GM12875 (cell line): Measurements from ENCODE around the gene RASIP1.
A peak's percentile ranks its signal among the peaks of the same experiment; 100 is the strongest.
"Not testable (repeated sequence)": the region's sequence is repeated elsewhere in the genome, so short reads cannot be mapped to it uniquely, and the experiment has no call there.

Experiments
- H3K4me3 ChIP-seq: one replicate; pipeline ENCODE4 v1.5.1; 2011; ENCODE audit warnings: low read depth, low read length, control low read depth
- TF ChIP-seq, protein P1 (sequence below): IDR thresholded peaks from 2 replicates; pipeline ENCODE4 v1.5.1; 2011; ENCODE audit warnings: low read depth, mild to moderate bottlenecking, control low read depth, inconsistent platforms, low read length, moderate library complexity, borderline replicate concordance; ENCODE audit not compliant: insufficient read depth

RASIP1 gene

DNA sequence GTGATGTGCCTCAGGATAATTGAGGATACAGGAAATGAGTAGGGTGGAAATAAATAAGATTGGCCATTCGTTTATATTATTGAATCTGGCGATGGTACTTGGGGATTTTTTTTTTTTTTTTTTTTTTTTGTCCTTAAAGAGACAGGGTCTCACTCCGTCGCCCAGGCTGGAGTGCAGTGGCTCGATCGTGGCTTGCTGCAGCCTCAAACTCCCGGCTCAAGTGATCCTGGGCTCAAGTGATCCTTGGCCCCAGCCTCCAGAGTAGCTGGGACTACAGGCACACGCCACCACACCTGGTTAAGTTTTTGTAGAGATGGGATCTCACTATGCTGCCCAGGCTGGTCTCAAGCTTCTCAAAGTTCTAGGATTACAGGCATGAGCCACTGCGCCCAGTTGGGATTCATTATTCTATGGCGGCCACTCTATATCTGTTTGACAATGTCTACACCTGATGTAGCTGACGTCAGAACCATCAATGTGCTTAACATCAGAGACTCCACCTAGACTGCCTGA is 18.2 kb downstream of the RASIP1 start:
- H3K4me3 ChIP-seq = no peak overlapping the region
- TF ChIP-seq, protein P1, sequence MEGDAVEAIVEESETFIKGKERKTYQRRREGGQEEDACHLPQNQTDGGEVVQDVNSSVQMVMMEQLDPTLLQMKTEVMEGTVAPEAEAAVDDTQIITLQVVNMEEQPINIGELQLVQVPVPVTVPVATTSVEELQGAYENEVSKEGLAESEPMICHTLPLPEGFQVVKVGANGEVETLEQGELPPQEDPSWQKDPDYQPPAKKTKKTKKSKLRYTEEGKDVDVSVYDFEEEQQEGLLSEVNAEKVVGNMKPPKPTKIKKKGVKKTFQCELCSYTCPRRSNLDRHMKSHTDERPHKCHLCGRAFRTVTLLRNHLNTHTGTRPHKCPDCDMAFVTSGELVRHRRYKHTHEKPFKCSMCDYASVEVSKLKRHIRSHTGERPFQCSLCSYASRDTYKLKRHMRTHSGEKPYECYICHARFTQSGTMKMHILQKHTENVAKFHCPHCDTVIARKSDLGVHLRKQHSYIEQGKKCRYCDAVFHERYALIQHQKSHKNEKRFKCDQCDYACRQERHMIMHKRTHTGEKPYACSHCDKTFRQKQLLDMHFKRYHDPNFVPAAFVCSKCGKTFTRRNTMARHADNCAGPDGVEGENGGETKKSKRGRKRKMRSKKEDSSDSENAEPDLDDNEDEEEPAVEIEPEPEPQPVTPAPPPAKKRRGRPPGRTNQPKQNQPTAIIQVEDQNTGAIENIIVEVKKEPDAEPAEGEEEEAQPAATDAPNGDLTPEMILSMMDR = no peak

DNA sequence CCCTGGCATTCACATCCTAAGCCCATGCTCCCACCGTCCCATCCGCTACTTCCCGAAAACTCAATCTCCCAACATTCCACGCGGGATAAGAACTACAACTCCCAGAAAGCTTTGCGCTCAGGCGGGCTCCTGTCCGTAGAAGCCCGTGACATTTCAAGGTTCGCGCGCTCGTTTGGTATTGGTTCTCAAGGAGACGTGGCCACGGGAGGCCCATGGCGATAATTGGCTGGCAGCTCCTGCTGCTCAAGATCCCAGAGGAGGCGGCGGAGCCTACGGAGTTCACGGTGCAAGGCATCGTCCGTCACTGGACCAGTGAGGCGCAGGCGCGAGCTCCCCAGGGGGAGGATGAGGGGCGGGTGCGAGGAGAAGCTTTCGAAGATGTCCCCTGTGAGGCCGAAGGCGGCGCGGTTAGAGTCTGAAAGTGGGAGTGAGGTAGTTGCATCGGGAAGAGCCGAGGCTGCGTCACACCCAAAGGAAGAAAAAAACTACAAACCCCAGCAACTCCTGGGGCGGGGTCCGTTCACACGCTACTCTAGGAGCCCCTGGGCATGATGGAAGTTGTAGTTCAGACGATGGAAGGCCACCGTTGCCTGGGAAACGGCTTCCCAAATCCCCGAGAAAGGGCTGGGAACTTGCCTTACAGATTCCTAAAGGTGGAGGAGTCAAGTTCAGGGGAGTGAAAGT is 19.7 kb downstream of the RASIP1 start:
- H3K4me3 ChIP-seq = peak overlapping the region; percentile 70
- TF ChIP-seq, protein P1 = no peak

DNA sequence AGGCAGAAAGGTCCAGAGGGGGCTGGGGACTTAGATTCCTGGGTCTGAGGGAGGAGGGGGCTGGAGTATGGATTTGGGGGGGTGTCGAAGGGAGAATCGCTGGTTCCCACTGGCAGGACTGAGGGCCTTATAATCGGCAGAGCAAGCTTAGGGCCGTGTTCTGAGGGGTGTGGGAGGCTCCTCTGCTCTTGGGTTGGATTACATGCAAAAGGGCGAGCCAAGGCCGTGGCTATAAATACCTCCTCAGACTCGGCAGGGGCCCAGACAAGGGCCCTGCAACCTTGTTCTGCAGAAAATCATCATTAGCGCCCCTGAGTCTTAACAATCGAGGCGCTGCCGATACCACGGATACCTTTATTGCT is 20.2 kb downstream of the RASIP1 start:
- peak overlapping the region; percentile 44 for H3K4me3 ChIP-seq
- TF ChIP-seq, protein P1 = no peak

DNA sequence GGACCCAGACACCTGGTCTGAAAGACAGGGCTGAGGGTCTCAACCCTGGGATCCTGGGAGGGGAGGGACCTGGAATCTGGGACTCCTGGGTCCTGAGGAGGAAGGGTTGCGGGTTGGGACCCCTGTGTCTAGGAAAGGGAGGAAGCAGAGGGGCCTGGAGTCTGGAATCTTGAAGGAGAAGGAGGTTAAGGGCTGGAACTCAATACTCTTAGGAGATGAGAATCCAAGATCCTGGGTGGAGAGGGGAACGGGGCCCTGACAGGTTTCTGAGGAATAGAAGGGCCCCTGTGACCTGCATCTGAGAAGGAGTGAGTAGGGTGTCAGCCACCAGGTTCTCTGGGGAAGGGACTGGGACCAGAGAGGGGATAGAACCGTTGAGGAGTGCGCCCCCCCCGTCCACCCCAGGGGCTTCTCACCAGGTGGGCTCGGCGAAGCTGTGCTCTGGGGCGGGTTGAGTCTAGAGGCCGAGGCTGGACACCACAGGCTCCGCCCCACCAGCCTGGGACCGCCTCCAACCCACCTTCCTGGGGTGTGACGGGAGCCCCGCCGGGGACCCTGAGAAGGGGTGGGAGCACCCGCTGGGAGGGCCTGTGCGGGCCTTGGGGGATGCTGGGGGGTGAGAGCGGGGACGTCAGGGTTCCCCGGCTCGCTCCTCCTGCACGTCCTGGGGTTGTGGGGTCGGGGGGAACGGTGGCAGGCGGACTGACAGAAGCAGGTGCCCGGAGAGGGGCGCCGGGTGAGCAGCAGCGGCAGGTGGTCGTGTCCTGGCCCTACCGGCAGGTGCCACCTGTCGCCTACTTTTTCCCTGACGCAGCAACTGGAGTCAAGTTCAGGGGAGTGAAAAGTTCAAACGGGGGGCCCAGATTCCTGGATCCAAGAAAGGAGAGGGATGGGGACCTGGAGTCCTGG is 20.9 kb downstream of the RASIP1 start, which contains the start of gene MAMSTR:
TSS of gene MAMSTR (minus strand) at position 463 of the 909 bp plus-strand sequence. CDS start 694 bp downstream, outside the sequence.
- H3K4me3 ChIP-seq = peak within 1 kb of the TSS; percentile 44
- TF ChIP-seq, protein P1 = no peak

DNA sequence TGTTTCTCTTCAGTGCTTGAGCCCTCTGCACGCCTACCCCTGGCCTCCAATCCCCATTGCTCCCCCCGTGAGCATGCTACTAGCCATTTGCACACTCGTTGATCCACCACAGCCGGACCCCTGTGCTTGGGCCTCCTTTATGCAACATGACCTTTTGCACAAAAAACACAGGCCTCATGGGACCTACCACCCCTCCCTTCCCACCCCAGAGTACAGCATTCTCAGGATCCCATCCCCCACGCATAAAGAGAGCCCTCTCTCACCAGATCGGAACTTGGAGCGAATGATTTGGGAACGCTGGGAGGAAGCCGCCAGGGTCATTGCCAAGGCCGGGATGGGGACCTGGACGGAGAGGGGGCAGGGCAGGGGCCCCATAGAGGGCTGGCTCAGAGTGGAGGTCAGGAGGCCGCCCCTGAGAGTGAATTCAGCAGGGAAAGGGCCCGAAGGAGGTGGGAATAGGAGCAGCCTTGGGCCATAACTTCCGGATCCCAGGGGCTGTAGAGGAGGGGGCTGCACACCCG is 21.6 kb downstream of the RASIP1 start:
- no peak overlapping the region for H3K4me3 ChIP-seq

DNA sequence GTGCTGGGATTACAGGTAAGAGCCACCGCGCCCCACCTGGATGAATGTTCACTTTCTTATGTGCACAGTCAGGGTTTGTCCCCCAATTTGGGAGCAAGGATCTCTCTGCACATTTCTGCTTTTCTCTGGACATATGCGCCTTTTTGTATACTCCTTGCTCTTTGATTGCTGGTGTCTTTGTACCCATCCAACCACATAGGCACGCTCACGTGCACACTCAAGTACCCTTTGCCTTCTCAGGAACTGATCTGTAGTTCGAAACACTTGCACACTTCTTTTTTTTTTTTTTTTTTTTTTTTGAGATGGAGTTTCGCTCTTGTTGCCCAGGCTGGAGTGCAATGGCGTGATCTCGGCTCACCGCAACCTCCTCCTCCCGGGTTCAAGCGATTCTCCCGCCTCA is 22.3 kb downstream of the RASIP1 start:
- H3K4me3 ChIP-seq = not testable (repeated sequence)

More for the DNA sequence above, 21.6 kb downstream of the RASIP1 start:
- TF ChIP-seq, protein P1 = no peak

DNA sequence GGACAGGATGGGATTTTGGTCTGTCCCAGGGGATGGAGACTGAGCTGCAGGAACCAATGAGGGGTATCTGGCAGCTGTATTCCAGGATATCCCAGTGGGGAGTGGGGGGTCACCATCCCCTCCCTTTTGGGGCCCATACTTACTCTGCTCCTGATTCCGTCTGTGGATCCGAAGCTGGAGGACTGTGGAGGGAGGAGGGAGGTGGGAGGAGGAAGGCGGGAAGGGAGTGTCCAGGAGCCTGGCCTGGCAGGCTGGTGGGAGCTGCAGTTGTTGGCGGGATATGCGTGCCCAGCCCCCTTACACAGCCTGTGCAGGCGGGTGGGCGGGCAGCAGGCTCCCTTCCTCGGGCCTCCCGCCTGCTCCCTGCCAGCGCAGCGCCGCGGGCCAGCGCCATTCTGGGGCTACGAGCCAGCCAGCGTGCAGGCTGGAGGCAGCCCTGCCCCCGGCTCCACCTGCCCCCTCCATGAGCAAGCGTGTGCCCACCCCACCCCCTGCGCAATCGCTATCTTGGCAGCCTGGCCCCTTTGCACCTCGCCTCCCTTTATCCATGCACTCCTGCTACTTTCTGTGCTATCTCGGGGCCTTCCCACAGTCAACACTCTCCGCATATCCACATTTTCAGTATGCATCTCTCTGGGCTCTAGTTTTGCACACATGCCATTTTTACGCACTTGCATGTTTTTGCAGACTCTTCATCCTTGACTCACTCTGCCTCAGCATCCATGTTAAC is 23.7 kb downstream of the RASIP1 start:
- H3K4me3 ChIP-seq = no peak overlapping the region
- TF ChIP-seq, protein P1 = no peak
